ENCODE data around the gene RBM6. TPM values are rescaled to one million over a fixed set of nuclear protein-coding genes. Genes with fewer than 3 reads are reported as not detected.
"Not testable (repeated sequence)": the region's sequence is repeated elsewhere in the genome, so short reads cannot be mapped to it uniquely, and the experiment has no call there.

The RBM6 gene
- total RNA-seq, 6 experiments from 2014 or later, result 32.5 to 41.6 (median 34.5) TPM

DNA sequence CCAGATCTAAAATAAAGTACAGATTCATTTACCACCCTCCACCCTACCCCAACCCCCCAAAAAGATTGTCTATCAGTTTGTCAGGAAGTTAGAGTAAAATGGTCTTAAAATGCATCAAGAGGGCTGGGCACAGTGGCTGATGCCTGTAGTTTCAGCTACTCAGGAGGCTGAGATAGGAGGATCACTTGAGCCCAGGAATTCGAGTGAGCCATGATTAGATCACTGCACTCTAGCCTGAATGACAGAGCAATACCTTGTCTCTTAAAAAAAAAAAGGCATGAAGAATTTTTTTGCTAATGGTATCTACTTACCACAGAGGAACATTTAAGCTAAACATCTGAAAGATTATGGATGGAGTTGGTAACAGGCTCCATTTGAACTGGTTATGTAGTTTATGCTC is 71.0 kb downstream of the RBM6 start:
- no peaks in the 10 kb centered on the region for H3K9me3 Mint-ChIP-seq
- H3K4me1 Mint-ChIP-seq (ENCODE audit: low read depth), result peaks cover 28% of the 10 kb centered on the region
- H3K36me3 Mint-ChIP-seq (ENCODE audit: low read depth), result peaks cover 12% of the 10 kb centered on the region
- DNase-seq, result peak; percentile 10
- H3K4me3 Mint-ChIP-seq, result no peak overlapping the region
- H3K27me3 Mint-ChIP-seq (ENCODE audit: insufficient read depth), result no peaks in the 10 kb centered on the region
- no peak for TF ChIP-seq CTCF (IDR thresholded peaks at IDR 0.05)
- H3K27ac Mint-ChIP-seq, result peak overlapping the region; percentile 53; the same call in 1 of the 2 replicates

DNA sequence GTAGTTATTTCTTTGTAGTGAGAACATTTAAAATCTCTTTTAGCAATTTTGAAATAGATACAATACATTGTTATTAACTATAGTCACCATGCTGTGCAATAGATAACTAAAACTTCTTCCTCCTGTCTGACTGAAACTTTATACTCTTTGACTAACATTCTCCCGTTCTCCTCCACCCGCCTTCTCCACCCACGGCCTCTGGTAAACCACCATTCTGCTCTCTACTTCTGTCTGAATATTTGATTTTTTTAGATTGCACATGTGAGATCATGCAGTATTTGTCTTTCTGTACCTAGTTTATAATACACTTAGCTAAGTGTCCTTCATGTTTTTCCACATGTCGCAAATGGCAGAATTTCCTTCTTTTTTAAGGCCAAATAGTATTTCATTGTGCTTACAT is 76.0 kb downstream of the RBM6 start:
- peaks cover 24% of the 10 kb centered on the region for H3K36me3 Mint-ChIP-seq (ENCODE audit: low read depth)
- H3K9me3 Mint-ChIP-seq, result no peaks in the 10 kb centered on the region
- H3K4me1 Mint-ChIP-seq (ENCODE audit: low read depth), result peaks cover 19% of the 10 kb centered on the region
- TF ChIP-seq CTCF (IDR thresholded peaks at IDR 0.05), result no peak
- H3K27ac Mint-ChIP-seq, result no peak overlapping the region
- no peak for DNase-seq
- H3K4me3 Mint-ChIP-seq, result no peak overlapping the region
- H3K27me3 Mint-ChIP-seq (ENCODE audit: insufficient read depth), result no peaks in the 10 kb centered on the region

DNA sequence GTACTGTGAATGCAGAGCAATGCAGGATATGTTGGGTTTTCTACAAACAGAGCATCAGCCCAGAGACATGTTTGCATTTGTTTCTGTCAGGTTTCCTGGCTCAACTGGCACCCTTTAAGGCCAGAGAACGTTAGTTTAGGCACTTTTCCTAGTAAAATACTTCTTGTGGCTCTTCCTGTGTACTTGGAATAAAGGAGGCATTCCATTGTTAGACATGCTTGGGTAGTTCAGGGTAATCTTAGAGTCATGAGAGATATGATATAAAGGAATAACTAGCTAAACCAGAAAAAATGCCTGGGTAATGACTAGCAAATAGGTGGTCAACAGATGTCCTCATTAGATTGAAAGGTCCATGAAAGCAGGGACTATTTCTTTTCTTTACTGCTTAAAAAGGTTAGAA is 88.4 kb downstream of the RBM6 start:
- Mint-ChIP-seq H3K27ac (peak overlapping the region; percentile 19), H3K27me3 (ENCODE audit: insufficient read depth) (peaks cover 1% of the 10 kb centered on the region; the same call in 1 of the 2 replicates), H3K4me3 (no peak overlapping the region), H3K36me3 (ENCODE audit: low read depth) (peaks cover 27% of the 10 kb centered on the region), H3K4me1 (ENCODE audit: low read depth) (peaks cover 9% of the 10 kb centered on the region), H3K9me3 (no peaks in the 10 kb centered on the region; the same call in 1 of the 2 replicates)
- peak; percentile 21 for DNase-seq
- TF ChIP-seq CTCF (IDR thresholded peaks at IDR 0.05), result no peak

DNA sequence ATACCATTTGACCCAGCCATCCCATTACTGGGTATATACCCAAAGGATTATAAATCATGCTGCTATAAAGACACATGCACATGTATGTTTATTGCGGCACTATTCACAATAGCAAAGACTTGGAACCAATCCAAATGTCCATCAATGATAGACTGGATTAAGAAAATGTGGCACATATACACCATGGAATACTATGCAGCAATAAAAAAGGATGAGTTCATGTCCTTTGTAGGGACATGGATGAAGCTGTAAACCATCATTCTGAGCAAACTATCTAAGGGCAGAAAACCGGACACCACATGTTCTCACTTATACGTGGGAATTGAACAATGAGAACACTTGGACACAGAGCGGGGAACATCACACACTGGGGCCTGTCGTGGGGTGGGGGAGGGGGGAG is 91.3 kb downstream of the RBM6 start:
- not testable (repeated sequence) for H3K4me3 Mint-ChIP-seq; H3K4me1 Mint-ChIP-seq (ENCODE audit: low read depth)

GRCh38 chr3:50044976-50045375 is 105.0 kb downstream of the RBM6 start:
- Mint-ChIP-seq H3K4me3 (no peak overlapping the region), H3K36me3 (ENCODE audit: low read depth) (peaks cover 3% of the 10 kb centered on the region), H3K4me1 (ENCODE audit: low read depth) (peaks cover 7% of the 10 kb centered on the region), H3K27me3 (ENCODE audit: insufficient read depth) (no peaks in the 10 kb centered on the region), H3K27ac (no peak overlapping the region), H3K9me3 (no peaks in the 10 kb centered on the region)
- no peak for DNase-seq
- TF ChIP-seq CTCF (IDR thresholded peaks at IDR 0.05), result no peak

More for the DNA sequence above, 91.3 kb downstream of the RBM6 start:
- not testable (repeated sequence) for H3K9me3 Mint-ChIP-seq; H3K27me3 Mint-ChIP-seq (ENCODE audit: insufficient read depth); H3K27ac Mint-ChIP-seq; DNase-seq
- H3K36me3 Mint-ChIP-seq (ENCODE audit: low read depth), result peaks cover 26% of the 10 kb centered on the region

GRCh38 chr3:50047426-50047825 is 107.5 kb downstream of the RBM6 start:
- Mint-ChIP-seq H3K27ac (no peak overlapping the region), H3K27me3 (ENCODE audit: insufficient read depth) (no peaks in the 10 kb centered on the region), H3K9me3 (no peaks in the 10 kb centered on the region), H3K4me1 (ENCODE audit: low read depth) (peaks cover 20% of the 10 kb centered on the region), H3K4me3 (no peak overlapping the region), H3K36me3 (ENCODE audit: low read depth) (peaks cover 10% of the 10 kb centered on the region)
- no peak for DNase-seq
- TF ChIP-seq CTCF (IDR thresholded peaks at IDR 0.05), result no peak
